Colonic mucosa (tissue), 4 donors: ENCODE results near the gene AFG3L2. TPM values are rescaled to one million over a fixed set of nuclear protein-coding genes. Genes with fewer than 3 reads are reported as not detected.

Experiments
- DNase-seq: peaks from one replicate; pipeline ENCODE4 v3.0.0-alpha.2; 2020
- H3K27ac ChIP-seq: fragments of 200-600 bp; one replicate; pipeline ENCODE4 v1.8.0; 2021
- H3K27me3 ChIP-seq: fragments of 200-600 bp; one replicate; pipeline ENCODE4 v1.8.0; 2021
- H3K36me3 ChIP-seq: fragments of 200-600 bp; one replicate; pipeline ENCODE4 v1.8.0; 2021
- H3K4me1 ChIP-seq: fragments of 200-600 bp; one replicate; pipeline ENCODE4 v1.8.0; 2021; ENCODE audit warnings: mild to moderate bottlenecking
- H3K4me3 ChIP-seq: fragments of 200-600 bp; one replicate; pipeline ENCODE4 v1.8.0; 2021
- H3K9ac ChIP-seq, 2 donors: one replicate each; pipeline ENCODE4 v1.7.0; 2013; ENCODE audit warnings: control low read depth in 2 of 2, low read depth in 2 of 2, low read length in 2 of 2
- H3K9me3 ChIP-seq: fragments of 200-600 bp; one replicate; pipeline ENCODE4 v1.8.0; 2021
- CTCF ChIP-seq: fragments of 200-600 bp; IDR thresholded peaks from one replicate; pipeline ENCODE4 v1.8.0; 2022; ENCODE audit warnings: antibody characterized with exemption, mild to moderate bottlenecking
- intact Hi-C: fragments of 100-400 bp; cut with DNase I; formaldehyde crosslinking; loops from one replicate; pipeline ENCODE4 v1.14.1; 2022
- total RNA-seq, 2 donors: library from RNA; stranded (reverse); fragmentation: NEBNext Ultra II Directional in 1 of 2; extraction: Animal tissue kit (Norgen Biotek cat#: 25700) in 1 of 2; gene quantifications; one replicate each; pipeline ENCODE4 v1.2.1, GENCODE V29; 2021
- donor health status: healthy.
- donor health status: DM: no; HTN: no; CAD: no.
- donor health status: DM: no; HTN: no; CAD: no.

The AFG3L2 gene
- total RNA-seq, 2 donors from 2014 or later: 94.3 to 112 TPM

DNA sequence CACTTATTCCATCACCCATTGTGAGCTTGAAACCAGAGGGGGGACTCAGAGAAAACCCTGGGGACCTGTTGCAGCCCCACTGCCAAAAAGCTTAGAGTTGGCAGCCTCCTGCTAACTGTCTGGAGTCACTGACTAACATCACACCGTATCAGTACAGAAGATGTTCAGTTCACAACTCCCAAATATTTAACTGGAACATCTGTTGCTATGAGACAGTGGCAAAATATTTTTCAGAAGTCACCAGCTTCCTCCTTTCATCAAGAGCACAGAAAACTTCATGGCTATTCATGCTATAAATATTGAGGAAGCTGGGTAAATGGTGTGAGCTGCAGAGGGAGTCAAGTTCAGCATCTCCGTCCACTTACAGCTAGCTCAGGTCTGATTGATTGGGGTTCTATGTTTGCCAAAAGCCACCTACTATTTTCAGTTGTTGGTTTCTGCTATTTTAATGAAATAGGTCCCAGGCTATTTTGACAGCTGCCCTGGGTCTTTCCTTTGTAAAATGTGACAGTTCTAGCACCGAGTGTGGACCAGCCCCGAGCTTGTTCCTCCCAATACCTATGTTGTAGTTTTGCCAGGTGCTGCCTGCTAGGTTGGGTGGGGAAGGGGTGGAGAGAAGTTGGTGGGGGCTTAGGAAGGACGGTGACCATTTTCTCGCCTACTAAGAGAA is 59.2 kb downstream of the AFG3L2 start:
- no peak for TF ChIP-seq CTCF
- intact Hi-C loops: no loop called here
- Histone ChIP-seq H3K27me3 (no peaks in the 10 kb centered on the region), H3K27ac (no peak overlapping the region), H3K9ac (no peak overlapping the region), H3K9me3 (no peaks in the 10 kb centered on the region), H3K4me1 (no peaks in the 10 kb centered on the region), H3K36me3 (peaks cover 4% of the 10 kb centered on the region), H3K4me3 (no peak overlapping the region)
- no peak for DNase-seq

- Histone ChIP-seq H3K36me3 (peaks cover 4% of the 10 kb centered on the region), H3K27ac (no peak overlapping the region), H3K9ac (no peak overlapping the region), H3K27me3 (no peaks in the 10 kb centered on the region), H3K9me3 (no peaks in the 10 kb centered on the region), H3K4me1 (no peaks in the 10 kb centered on the region), H3K4me3 (no peak overlapping the region)
- intact Hi-C loops: no loop called here
- no peak for TF ChIP-seq CTCF
- no peak for DNase-seq
Measured at GRCh38 chr18:12315911-12316310, 61.1 kb downstream of the AFG3L2 start.

DNA sequence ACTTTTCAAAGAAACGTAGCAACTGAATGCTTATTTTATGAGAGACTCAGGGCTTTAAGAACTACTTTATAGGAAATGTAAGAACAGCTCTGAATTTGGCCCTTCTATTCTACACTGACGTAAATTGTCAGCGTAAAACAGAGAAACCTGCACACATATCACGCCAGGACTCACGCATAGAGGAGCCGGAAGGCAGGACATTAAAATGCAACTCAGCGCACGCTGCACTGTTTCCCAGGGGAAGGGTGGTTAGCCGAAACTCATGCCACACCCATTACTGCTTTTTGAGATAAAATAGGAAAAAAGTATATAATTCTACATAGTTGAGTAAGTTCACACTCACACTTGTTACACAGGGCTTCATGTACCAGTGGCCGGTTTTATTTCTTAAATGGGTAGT is 61.5 kb downstream of the AFG3L2 start:
- Histone ChIP-seq H3K4me1 (no peaks in the 10 kb centered on the region), H3K27ac (no peak overlapping the region), H3K9ac (no peak overlapping the region), H3K27me3 (no peaks in the 10 kb centered on the region), H3K4me3 (no peak overlapping the region), H3K36me3 (no peaks in the 10 kb centered on the region), H3K9me3 (no peaks in the 10 kb centered on the region)
- intact Hi-C loops: no loop called here
- DNase-seq: no peak
- no peak for TF ChIP-seq CTCF

GRCh38 chr18:12314591-12315305 is 62.3 kb downstream of the AFG3L2 start:
- H3K27ac ChIP-seq: no peak overlapping the region
- no peaks in the 10 kb centered on the region for H3K4me1 ChIP-seq

More at GRCh38 chr18:12314591-12315305, 62.3 kb downstream of the AFG3L2 start:
- Histone ChIP-seq H3K4me3 (no peak overlapping the region), H3K9ac (no peak overlapping the region), H3K36me3 (no peaks in the 10 kb centered on the region), H3K9me3 (no peaks in the 10 kb centered on the region), H3K27me3 (no peaks in the 10 kb centered on the region)
- TF ChIP-seq CTCF: no peak
- intact Hi-C loops: no loop called here
- no peak for DNase-seq
